GM13976 (cell line): ENCODE data around the gene PRMT1.

Experiments used
- DNase-seq: peaks from one replicate; pipeline ENCODE4 v3.0.0; 2012; ENCODE audit warnings: low spot score
- in situ Hi-C: fragments of 300-500 bp; cut with MboI; formaldehyde crosslinking; loops from one replicate; pipeline ENCODE4 v1.12.0; 2022; ENCODE audit warnings: low sequenced_read_pairs, mixed read lengths, inconsistent platforms; ENCODE audit not compliant: unreplicated experiment
- TF ChIP-seq, protein P1 (sequence below): IDR thresholded peaks from 2 replicates; pipeline ENCODE4 v1.5.1; 2012; ENCODE audit warnings: borderline replicate concordance, mild to moderate bottlenecking; ENCODE audit not compliant: insufficient read depth; ENCODE audit errors: extremely low read depth, missing control alignments, control extremely low read depth

The PRMT1 gene

DNA sequence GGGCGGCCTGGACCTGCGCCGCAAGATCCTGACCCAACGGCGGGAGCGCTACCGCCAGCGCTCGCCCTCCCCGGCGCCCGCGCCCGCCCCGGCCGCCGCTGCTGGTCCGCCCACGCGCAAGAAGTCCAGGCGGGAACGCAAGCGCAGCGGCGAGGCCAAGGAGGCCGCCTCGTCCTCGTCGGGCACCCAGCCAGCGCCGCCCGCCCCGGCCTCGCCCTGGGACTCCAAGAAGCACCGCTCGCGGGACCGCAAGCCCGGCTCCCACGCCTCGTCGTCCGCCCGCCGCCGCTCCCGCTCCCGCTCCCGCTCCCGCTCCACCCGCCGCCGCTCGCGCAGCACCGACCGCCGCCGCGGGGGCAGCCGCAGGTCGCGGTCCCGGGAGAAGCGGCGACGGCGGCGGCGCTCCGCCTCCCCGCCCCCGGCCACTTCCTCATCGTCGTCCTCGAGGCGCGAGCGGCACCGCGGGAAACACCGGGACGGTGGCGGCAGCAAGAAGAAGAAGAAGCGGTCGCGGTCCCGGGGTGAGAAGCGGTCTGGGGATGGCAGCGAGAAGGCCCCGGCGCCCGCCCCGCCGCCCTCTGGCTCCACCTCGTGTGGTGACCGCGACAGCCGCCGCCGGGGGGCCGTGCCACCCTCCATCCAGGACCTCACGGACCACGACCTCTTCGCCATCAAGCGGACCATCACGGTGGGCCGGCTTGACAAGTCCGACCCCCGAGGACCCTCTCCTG, 25.1 kb upstream of the PRMT1 start:
- in situ Hi-C loops = no loop called here
- DNase-seq = no peak
- TF ChIP-seq, protein P1, sequence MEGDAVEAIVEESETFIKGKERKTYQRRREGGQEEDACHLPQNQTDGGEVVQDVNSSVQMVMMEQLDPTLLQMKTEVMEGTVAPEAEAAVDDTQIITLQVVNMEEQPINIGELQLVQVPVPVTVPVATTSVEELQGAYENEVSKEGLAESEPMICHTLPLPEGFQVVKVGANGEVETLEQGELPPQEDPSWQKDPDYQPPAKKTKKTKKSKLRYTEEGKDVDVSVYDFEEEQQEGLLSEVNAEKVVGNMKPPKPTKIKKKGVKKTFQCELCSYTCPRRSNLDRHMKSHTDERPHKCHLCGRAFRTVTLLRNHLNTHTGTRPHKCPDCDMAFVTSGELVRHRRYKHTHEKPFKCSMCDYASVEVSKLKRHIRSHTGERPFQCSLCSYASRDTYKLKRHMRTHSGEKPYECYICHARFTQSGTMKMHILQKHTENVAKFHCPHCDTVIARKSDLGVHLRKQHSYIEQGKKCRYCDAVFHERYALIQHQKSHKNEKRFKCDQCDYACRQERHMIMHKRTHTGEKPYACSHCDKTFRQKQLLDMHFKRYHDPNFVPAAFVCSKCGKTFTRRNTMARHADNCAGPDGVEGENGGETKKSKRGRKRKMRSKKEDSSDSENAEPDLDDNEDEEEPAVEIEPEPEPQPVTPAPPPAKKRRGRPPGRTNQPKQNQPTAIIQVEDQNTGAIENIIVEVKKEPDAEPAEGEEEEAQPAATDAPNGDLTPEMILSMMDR = no peak

DNA sequence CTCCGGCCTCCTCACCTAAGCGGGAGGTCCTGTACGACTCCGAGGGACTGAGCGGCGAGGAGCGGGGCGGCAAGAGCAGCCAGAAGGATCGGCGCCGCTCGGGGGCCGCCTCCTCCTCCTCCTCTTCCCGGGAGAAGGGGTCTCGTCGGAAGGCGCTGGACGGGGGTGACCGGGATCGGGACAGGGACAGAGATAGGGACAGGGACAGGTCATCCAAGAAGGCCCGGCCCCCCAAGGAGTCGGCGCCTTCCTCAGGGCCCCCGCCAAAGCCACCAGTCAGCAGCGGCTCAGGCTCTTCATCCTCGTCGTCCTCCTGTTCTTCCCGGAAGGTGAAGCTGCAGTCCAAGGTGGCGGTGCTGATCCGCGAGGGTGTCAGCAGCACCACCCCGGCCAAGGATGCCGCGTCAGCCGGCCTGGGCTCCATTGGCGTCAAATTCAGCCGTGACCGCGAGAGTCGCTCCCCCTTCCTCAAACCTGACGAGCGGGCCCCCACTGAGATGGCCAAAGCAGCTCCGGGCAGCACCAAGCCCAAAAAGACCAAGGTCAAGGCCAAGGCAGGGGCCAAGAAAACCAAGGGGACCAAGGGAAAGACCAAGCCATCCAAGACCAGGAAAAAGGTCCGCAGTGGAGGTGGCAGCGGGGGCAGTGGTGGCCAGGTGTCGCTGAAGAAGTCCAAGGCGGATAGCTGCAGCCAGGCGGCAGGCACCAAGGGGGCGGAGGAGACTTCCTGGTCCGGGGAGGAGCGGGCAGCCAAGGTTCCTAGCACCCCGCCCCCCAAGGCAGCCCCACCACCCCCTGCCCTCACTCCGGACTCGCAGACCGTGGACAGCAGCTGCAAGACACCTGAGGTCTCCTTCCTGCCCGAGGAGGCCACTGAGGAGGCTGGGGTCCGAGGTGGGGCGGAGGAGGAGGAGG, 24.3 kb upstream of the PRMT1 start:
- in situ Hi-C loops = no loop called here
- no peak for DNase-seq
- TF ChIP-seq, protein P1 = no peak

DNA sequence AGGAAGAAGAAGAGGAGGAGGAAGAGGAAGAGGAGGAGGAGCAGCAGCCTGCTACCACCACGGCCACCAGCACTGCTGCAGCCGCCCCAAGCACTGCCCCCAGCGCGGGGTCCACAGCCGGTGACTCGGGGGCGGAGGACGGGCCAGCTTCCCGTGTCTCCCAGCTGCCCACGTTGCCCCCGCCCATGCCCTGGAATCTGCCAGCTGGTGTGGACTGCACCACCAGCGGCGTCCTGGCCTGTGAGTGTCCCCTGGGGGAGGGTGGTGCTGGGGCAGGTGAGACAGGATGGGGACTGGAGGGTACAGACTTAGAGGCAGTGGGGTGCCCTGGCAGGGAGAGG, 23.6 kb upstream of the PRMT1 start:
- TF ChIP-seq, protein P1 = no peak
- DNase-seq = no peak
- in situ Hi-C loops = no loop called here

DNA sequence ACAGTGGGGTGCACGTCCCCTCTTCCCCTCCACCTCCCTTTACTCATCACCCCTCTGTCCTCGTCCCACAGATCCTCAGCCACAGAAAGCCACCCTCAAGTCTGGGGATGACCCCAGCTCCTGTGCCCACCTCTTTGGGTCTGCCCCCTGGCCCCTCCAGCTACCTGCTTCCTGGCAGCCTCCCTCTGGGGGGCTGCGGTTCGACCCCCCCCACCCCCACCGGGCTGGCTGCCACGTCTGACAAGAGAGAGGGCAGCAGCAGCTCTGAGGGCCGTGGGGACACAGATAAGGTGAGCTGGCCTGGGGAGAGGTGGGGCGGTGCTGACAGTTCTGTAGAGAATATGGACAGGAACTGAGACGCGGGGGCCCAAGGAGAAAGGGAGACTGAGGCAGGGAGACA, 22.5 kb upstream of the PRMT1 start:
- no peak for DNase-seq
- TF ChIP-seq, protein P1 = no peak
- in situ Hi-C loops = no loop called here

DNA sequence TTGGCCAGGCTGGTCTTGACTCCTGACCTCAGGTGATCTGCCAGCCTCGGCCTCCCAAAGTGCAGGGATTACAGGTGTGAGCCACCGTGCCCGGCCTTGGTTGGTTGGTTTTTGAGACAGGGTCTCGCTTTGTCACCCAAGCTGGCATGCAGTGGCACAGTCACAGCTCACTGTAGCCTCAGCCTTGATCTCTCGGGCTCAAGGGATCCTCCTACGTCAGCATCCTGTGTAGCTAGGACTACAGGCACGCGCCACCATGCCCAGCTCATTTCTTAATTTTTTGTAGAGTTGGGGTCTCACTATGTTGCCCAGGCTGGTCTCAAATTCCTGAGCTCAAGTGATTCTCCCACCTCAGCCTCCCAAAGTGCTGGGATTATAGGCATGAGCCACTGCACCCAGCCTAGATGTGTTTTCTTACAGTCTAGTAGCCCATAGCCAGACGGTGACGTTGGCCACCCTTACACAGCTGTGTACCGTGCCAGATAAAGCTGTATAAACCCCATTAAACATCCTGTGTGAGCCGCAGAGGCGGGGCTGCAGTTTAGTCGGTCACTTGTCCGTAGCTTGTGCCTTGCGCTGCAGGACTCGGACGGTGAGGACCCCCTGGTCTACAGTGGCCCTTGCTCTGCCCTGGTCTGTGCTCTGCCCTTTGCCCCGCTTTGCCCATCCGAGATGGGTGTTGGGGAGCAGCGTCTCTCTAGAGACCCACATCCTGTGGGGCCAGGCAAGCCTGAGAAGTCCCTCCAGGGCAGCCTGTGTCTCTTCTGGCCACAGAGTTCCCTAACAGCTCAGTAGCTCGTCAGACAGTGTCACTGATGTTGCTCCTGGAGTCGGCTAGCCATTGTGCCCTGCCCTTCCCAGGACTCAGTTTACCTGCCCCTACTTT, 21.3 kb upstream of the PRMT1 start:
- in situ Hi-C loops = no loop called here
- TF ChIP-seq, protein P1 = no peak
- no peak for DNase-seq

DNA sequence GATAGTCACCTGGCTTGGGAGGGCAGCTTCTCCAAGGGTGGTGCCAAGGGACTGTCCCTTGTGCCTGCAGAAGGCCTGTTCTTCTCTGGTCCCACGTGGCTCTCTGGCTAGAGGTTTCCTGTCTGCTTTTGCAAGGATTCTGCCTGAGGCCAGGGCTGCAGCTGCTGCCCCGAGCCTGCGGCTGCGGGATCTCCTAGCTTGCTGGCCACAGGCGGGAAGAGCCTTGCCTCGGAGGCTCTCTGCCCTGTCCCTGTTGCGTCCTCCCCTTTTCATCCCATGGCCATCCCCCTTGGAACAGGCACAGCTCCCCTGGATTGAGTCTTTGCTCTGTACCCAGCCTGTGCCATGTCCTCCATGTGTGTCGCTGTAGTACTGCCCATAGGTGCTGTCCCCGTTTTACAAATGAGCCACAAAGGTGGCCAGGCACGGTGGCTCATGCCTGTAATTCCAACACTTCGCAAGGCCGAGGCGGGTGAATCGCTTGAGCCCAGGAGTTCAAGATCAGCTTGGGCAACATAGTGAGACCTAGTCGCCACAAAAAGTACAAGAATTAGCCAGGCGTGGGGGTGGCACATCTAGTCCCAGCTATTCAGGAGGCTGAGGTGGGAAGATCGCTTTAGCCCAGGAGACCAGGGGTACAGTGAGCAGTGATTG, 20.5 kb upstream of the PRMT1 start:
- no peak for DNase-seq
- TF ChIP-seq, protein P1 = no peak
- in situ Hi-C loops = no loop called here
